SU-DHL-6 (cell line): ENCODE results near the gene DAPK1.

Experiments
- H2AFZ ChIP-seq: fragments of 200-600 bp; sonication (generic); 2 replicates; pipeline ENCODE4 v1.6.1; 2014; ENCODE audit warnings: low read depth, mild to moderate bottlenecking, moderate library complexity, mixed read lengths, antibody characterized with exemption, low read length; ENCODE audit not compliant: severe bottlenecking
- H3F3A ChIP-seq: fragments of 200-600 bp; shearing (Covaris generic); 2 replicates; pipeline ENCODE4 v1.6.0; 2016; ENCODE audit warnings: antibody characterized with exemption, mild to moderate bottlenecking; ENCODE audit not compliant: insufficient read depth
- H3K27ac ChIP-seq: fragments of 200-600 bp; sonication (generic); 2 replicates; pipeline ENCODE4 v1.5.1; 2016; ENCODE audit warnings: low read depth, mild to moderate bottlenecking, low read length, moderate library complexity, mixed read lengths
- H3K27me3 ChIP-seq: fragments of 200-600 bp; sonication (generic), shearing (Covaris generic); 2 replicates; pipeline ENCODE4 v1.6.0; 2014; ENCODE audit warnings: mild to moderate bottlenecking, low read length
- H3K36me3 ChIP-seq: fragments of 200-600 bp; sonication (generic); 2 replicates; pipeline ENCODE4 v1.6.1; 2014; ENCODE audit warnings: mild to moderate bottlenecking, low read length, mixed read lengths
- H3K4me2 ChIP-seq: fragments of 300-600, 200-600 bp; shearing (Covaris generic), sonication (generic); 2 replicates; pipeline ENCODE4 v1.6.0; 2014; ENCODE audit warnings: low read length, low read depth, mild to moderate bottlenecking; ENCODE audit not compliant: poor library complexity, severe bottlenecking
- H3K4me3 ChIP-seq: fragments of 200-600 bp; sonication (generic); 2 replicates; pipeline ENCODE4 v1.5.1; 2014; ENCODE audit warnings: antibody characterized with exemption, low read length, mild to moderate bottlenecking, mixed read lengths; ENCODE audit not compliant: insufficient read depth, poor library complexity, severe bottlenecking
- H3K79me2 ChIP-seq: fragments of 200-600 bp; sonication (generic); 2 replicates; pipeline ENCODE4 v1.6.1; 2014; ENCODE audit warnings: mild to moderate bottlenecking, low read length, moderate library complexity; ENCODE audit not compliant: insufficient read depth
- H3K9ac ChIP-seq: fragments of 200-600 bp; sonication (generic); 2 replicates; pipeline ENCODE4 v1.7.0; 2014; ENCODE audit warnings: mild to moderate bottlenecking, low read length
- H3K9me2 ChIP-seq: fragments of 200-600 bp; sonication (generic); replicated peaks from 2 replicates; pipeline ENCODE4 v1.6.1; 2014; ENCODE audit warnings: low read length; ENCODE audit not compliant: insufficient read depth
- H3K9me3 ChIP-seq: fragments of 200-600 bp; sonication (generic); 2 replicates; pipeline ENCODE4 v1.6.1; 2014; ENCODE audit warnings: low read length, mixed read lengths; ENCODE audit not compliant: insufficient read depth
- H4K20me1 ChIP-seq: fragments of 200-600 bp; sonication (generic); 2 replicates; pipeline ENCODE4 v1.6.1; 2014; ENCODE audit warnings: low read depth, mild to moderate bottlenecking, antibody characterized with exemption, low read length, moderate library complexity, mixed read lengths
- CTCF ChIP-seq: fragments of 200-600 bp; sonication (generic); IDR thresholded peaks from one replicate; pipeline ENCODE4 v1.5.1; 2017; ENCODE audit warnings: antibody characterized with exemption, mild to moderate bottlenecking, low read length, moderate library complexity; ENCODE audit not compliant: insufficient read depth, poor library complexity, severe bottlenecking
- EZH2phosphoT487 ChIP-seq: fragments of 200-600 bp; sonication (generic), shearing (Covaris generic); conservative IDR thresholded peaks from 2 replicates; pipeline ENCODE4 v1.6.1; 2018; ENCODE audit warnings: mild to moderate bottlenecking, antibody characterized with exemption, low read length, moderate library complexity, mixed read lengths

The DAPK1 gene

DNA sequence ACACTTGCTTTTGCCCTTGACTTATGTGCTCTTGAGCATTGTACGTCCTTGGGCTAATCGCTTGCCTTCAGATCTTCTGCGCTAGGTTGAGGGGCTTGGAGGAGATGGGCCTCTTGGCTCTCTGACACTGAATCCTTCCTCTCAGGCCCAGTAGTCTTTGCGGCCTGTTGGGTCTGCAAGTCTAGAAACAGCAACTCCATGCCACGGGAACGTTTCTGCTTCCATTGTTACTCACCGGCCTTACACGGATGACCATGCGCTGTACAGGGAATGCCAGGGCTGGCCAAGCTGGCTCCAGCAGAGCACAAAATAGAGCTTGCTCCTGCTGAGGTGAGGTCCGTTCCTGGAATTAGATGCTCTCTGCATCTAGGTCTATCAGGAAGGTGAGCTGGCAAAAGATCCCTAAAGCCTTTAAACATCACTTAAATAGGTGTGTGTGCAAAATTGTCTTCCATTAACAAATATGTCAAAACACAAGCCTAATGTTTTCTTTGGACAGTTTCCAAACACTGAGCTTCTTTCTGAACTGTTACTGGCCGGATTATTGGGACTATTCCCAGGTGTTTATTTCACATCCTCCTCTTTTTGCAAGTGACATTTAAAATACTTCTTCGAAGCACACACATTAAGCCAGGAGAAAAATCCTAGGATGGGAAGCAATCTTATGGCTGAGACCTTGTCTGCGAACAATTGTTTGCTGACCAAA lies 29.7 kb downstream of the DAPK1 start:
- Histone ChIP-seq H3K27me3 (no peaks in the 10 kb centered on the region), H3K79me2 (no peaks in the 10 kb centered on the region), H3F3A (no peaks in the 10 kb centered on the region), H2AFZ (no peak overlapping the region), H3K36me3 (no peaks in the 10 kb centered on the region), H3K9ac (no peak overlapping the region), H4K20me1 (no peaks in the 10 kb centered on the region), H3K4me2 (no peak overlapping the region), H3K9me3 (no peaks in the 10 kb centered on the region), H3K4me3 (no peak overlapping the region), H3K9me2 (no peaks in the 10 kb centered on the region), H3K27ac (no peak overlapping the region)
- TF ChIP-seq CTCF (no peak), EZH2phosphoT487 (no peak)

DNA sequence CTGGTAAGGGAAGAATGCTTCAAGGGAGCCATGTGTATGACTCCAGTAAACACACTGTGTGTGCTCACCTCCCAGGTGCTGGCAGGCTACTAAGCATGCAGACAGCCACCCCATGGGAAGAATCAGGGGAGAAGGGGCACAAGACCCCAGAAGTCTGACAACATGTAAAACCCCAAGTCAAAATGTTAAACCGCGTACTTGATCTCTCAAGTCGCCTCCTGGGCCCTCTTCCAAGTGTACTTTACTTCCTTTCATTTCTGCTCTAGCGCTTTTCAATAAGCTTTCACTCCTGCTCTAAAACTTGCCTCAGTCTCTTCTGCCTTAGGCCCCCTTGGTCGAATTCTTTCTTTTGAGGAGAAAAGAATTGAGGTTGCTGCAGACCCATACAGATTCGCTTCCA lies 31.3 kb downstream of the DAPK1 start:
- Histone ChIP-seq H4K20me1 (no peaks in the 10 kb centered on the region), H2AFZ (no peak overlapping the region), H3K79me2 (no peaks in the 10 kb centered on the region), H3K9me2 (no peaks in the 10 kb centered on the region), H3K27ac (no peak overlapping the region), H3K4me3 (no peak overlapping the region), H3F3A (no peaks in the 10 kb centered on the region), H3K9ac (no peak overlapping the region), H3K36me3 (no peaks in the 10 kb centered on the region), H3K27me3 (no peaks in the 10 kb centered on the region), H3K4me2 (no peak overlapping the region), H3K9me3 (no peaks in the 10 kb centered on the region)
- TF ChIP-seq EZH2phosphoT487 (no peak), CTCF (no peak)

DNA sequence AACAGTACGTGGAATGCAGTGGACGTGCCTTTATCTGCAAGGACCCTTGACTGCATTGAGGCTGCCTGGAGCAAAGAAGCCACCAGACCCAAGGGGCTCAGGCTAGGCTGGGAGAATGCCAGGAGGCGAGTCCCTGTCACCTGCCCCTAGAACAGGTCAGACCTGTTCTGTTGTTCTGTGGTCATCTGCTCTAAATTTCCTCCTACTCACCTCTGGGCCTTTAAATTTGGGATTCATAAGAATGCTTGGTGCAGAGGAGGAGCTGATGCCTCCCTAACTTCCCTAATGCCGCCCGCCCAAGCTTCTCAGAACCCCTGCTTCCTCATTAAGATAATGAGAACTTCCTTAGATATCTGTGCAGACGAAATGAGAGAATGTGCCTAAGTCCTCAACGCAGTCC lies 32.0 kb downstream of the DAPK1 start:
- Histone ChIP-seq H2AFZ (no peak overlapping the region), H3K9me3 (no peaks in the 10 kb centered on the region)

More for the DNA sequence above, 32.0 kb downstream of the DAPK1 start:
- Histone ChIP-seq H3K9ac (no peak overlapping the region), H3K4me2 (no peak overlapping the region), H3K4me3 (no peak overlapping the region), H4K20me1 (no peaks in the 10 kb centered on the region), H3F3A (no peaks in the 10 kb centered on the region), H3K36me3 (no peaks in the 10 kb centered on the region), H3K79me2 (no peaks in the 10 kb centered on the region), H3K27ac (no peak overlapping the region), H3K27me3 (no peaks in the 10 kb centered on the region), H3K9me2 (no peaks in the 10 kb centered on the region)
- TF ChIP-seq CTCF = no peak
- no peak for TF ChIP-seq EZH2phosphoT487
